H1 (cell line): ENCODE results near the gene ZNF213. TPM values are rescaled to one million over a fixed set of nuclear protein-coding genes. Genes with fewer than 3 reads are reported as not detected.

ENCODE experiments used
- CTCF ChIA-PET: fragments of 300-600 bp; sonication (Branson Sonifier 250); formaldehyde crosslinking; loops from one replicate; lab custom pipeline; 2021; ENCODE audit not compliant: partially characterized antibody; lab: Charles Lee
- POLR2A ChIA-PET: fragments of 300-600 bp; sonication (Branson Sonifier 250); formaldehyde crosslinking; loops from one replicate; lab custom pipeline; 2021; ENCODE audit warnings: inconsistent platforms; ENCODE audit not compliant: partially characterized antibody; lab: Charles Lee
- DNase-seq, 2 experiments: peaks; one replicate each; pipeline versions ENCODE4 v3.0.0 to v3.0.0-alpha.2; 2010 to 2022; ENCODE audit warnings: low spot score in 2 of 2, low read depth in 1 of 2, mixed read lengths in 1 of 2
- FAIRE-seq: peaks from 2 replicates; lab custom pipeline; 2011; peaks lifted over from hg19 to GRCh38; lab: Jason Lieb, UNC
- H2AFZ ChIP-seq: 2 replicates; pipeline ENCODE4 v1.8.1; 2012; ENCODE audit warnings: low read length, inconsistent platforms
- H2AK5ac ChIP-seq: 2 replicates; pipeline ENCODE4 v1.6.1; 2013; ENCODE audit warnings: low read depth, low read length
- H2BK120ac ChIP-seq: replicated peaks from 2 replicates; pipeline ENCODE3; 2013; ENCODE audit warnings: low read depth, low read length, inconsistent platforms
- H2BK12ac ChIP-seq: 2 replicates; pipeline ENCODE4 v1.6.1; 2013; ENCODE audit warnings: low read depth, low read length
- H2BK15ac ChIP-seq: 2 replicates; pipeline ENCODE4 v1.6.1; 2013; ENCODE audit warnings: low read length
- H2BK20ac ChIP-seq: 2 replicates; pipeline ENCODE4 v1.6.1; 2013; ENCODE audit warnings: low read length
- H2BK5ac ChIP-seq: 2 replicates; pipeline ENCODE4 v1.6.1; 2013; ENCODE audit warnings: low read depth, low read length
- H3K14ac ChIP-seq: 2 replicates; pipeline ENCODE4 v1.6.1; 2013; ENCODE audit warnings: inconsistent platforms; ENCODE audit not compliant: insufficient read length
- H3K18ac ChIP-seq: 2 replicates; pipeline ENCODE4 v1.6.1; 2013; ENCODE audit warnings: low read length; ENCODE audit errors: extremely low read depth
- H3K23ac ChIP-seq: 2 replicates; pipeline ENCODE4 v1.6.1; 2013; ENCODE audit warnings: inconsistent platforms; ENCODE audit not compliant: insufficient read length
- H3K23me2 ChIP-seq: 2 replicates; pipeline ENCODE4 v1.6.1; 2013; ENCODE audit warnings: low read depth, low read length
- H3K27ac ChIP-seq: 2 replicates; pipeline ENCODE4 v1.6.1; 2011; ENCODE audit warnings: low read depth, low read length, inconsistent platforms
- H3K27me3 ChIP-seq, 4 experiments: replicated peaks in 1 of 4; 1 replicate in 1 of 4; 2 replicates in 3 of 4; pipeline versions ENCODE4 v1.6.1 to v1.8.1; 2011 to 2013; ENCODE audit warnings: low read length in 3 of 4, mild to moderate bottlenecking in 3 of 4, inconsistent platforms in 2 of 4, mixed read lengths in 2 of 4, moderate library complexity in 1 of 4; ENCODE audit not compliant: control insufficient read depth in 3 of 4, insufficient read depth in 3 of 4; ENCODE audit errors: extremely low read depth in 1 of 4
- H3K36me3 ChIP-seq, 4 experiments: 2 replicates each; pipeline versions ENCODE4 v1.6.1 to v1.8.1; 2011 to 2013; ENCODE audit warnings: mild to moderate bottlenecking in 4 of 4, low read length in 3 of 4, moderate library complexity in 2 of 4, control low read depth in 1 of 4, inconsistent platforms in 1 of 4; ENCODE audit not compliant: insufficient read depth in 4 of 4, control insufficient read depth in 2 of 4
- H3K4ac ChIP-seq: replicated peaks from 2 replicates; pipeline ENCODE3; 2013; ENCODE audit warnings: low read length, low read depth, mixed read lengths, inconsistent platforms; ENCODE audit not compliant: insufficient read length
- H3K4me1 ChIP-seq, 4 experiments: replicated peaks in 1 of 4; 1 replicate in 1 of 4; 2 replicates in 3 of 4; pipeline versions ENCODE4 v1.6.1 to v1.8.1; 2011 to 2013; ENCODE audit warnings: low read length in 3 of 4, inconsistent platforms in 2 of 4, mixed read lengths in 1 of 4; ENCODE audit not compliant: insufficient read depth in 4 of 4, control insufficient read depth in 3 of 4
- H3K4me2 ChIP-seq, 2 experiments: 2 replicates each; pipeline versions ENCODE4 v1.6.1 to v1.8.1; 2011 to 2013; ENCODE audit warnings: low read depth in 2 of 2, low read length in 2 of 2, control low read depth in 1 of 2, inconsistent platforms in 1 of 2, mild to moderate bottlenecking in 1 of 2; ENCODE audit not compliant: insufficient read depth in 1 of 2
- H3K4me3 ChIP-seq, 4 experiments: fragments of 200-600, 300-600 bp in 1 of 4; sonication (generic), shearing (Covaris generic), sonication (Bioruptor Twin) in 1 of 4; 2 replicates each; pipeline versions ENCODE4 v1.5.1 to v1.8.1; 2011 to 2016; ENCODE audit warnings: low read length in 4 of 4, low read depth in 3 of 4, control low read depth in 2 of 4, inconsistent platforms in 2 of 4, mild to moderate bottlenecking in 2 of 4, mixed read lengths in 1 of 4, moderate library complexity in 1 of 4; ENCODE audit not compliant: insufficient read depth in 2 of 4; ENCODE audit errors: extremely low read depth in 1 of 4
- H3K56ac ChIP-seq: replicated peaks from 2 replicates; pipeline ENCODE3; 2013; ENCODE audit warnings: low read depth, mild to moderate bottlenecking, mixed read lengths, low read length, inconsistent platforms; ENCODE audit not compliant: insufficient read length
- H3K79me1 ChIP-seq: 2 replicates; pipeline ENCODE4 v1.6.1; 2013; ENCODE audit warnings: low read depth, low read length, control low read depth
- H3K79me2 ChIP-seq, 2 experiments: 2 replicates each; pipeline versions ENCODE4 v1.6.1 to v1.8.1; 2012 to 2013; ENCODE audit warnings: low read length in 2 of 2, mild to moderate bottlenecking in 2 of 2, inconsistent platforms in 1 of 2; ENCODE audit not compliant: insufficient read depth in 2 of 2, control insufficient read depth in 1 of 2
- H3K9ac ChIP-seq, 4 experiments: replicated peaks in 1 of 4; 1 replicate in 1 of 4; 2 replicates in 3 of 4; pipeline versions ENCODE4 v1.6.1 to v1.8.1; 2011 to 2013; ENCODE audit warnings: low read depth in 3 of 4, low read length in 3 of 4, control low read depth in 2 of 4, mild to moderate bottlenecking in 2 of 4, moderate library complexity in 2 of 4, inconsistent platforms in 1 of 4; ENCODE audit errors: extremely low read depth in 1 of 4
- H3K9me3 ChIP-seq, 2 experiments: 2 replicates each; pipeline versions ENCODE4 v1.6.1 to v1.8.1; 2012 to 2013; ENCODE audit warnings: mild to moderate bottlenecking in 2 of 2, moderate library complexity in 2 of 2, control low read depth in 1 of 2, inconsistent platforms in 1 of 2, low read depth in 1 of 2, low read length in 1 of 2, mixed read lengths in 1 of 2; ENCODE audit not compliant: insufficient read depth in 2 of 2
- H4K20me1 ChIP-seq, 2 experiments: replicated peaks in 1 of 2; 2 replicates each; pipeline versions ENCODE3 to v1.8.1; 2011 to 2013; ENCODE audit warnings: inconsistent platforms in 2 of 2, low read length in 2 of 2, mild to moderate bottlenecking in 1 of 2; ENCODE audit not compliant: insufficient read depth in 2 of 2, control insufficient read depth in 1 of 2
- H4K5ac ChIP-seq: 2 replicates; pipeline ENCODE4 v1.6.1; 2013; ENCODE audit warnings: low read length, low read depth, mixed read lengths, inconsistent platforms; ENCODE audit not compliant: insufficient read length
- H4K8ac ChIP-seq: 2 replicates; pipeline ENCODE4 v1.8.0; 2013; ENCODE audit warnings: mild to moderate bottlenecking, moderate library complexity, low read length, inconsistent platforms; ENCODE audit not compliant: insufficient read depth; ENCODE audit errors: extremely low read depth
- H4K91ac ChIP-seq: replicated peaks from 2 replicates; pipeline ENCODE3; 2013; ENCODE audit warnings: low read length, mixed read lengths, inconsistent platforms; ENCODE audit not compliant: insufficient read length
- BRCA1 ChIP-seq: IDR thresholded peaks from 2 replicates; pipeline ENCODE4 v1.6.1; 2012; ENCODE audit warnings: low read depth, low read length, improper control_type of control experiment
- CTBP2 ChIP-seq: IDR thresholded peaks from 2 replicates; pipeline ENCODE4 v1.7.0; 2011; ENCODE audit warnings: borderline replicate concordance, mild to moderate bottlenecking, moderate library complexity, mixed read lengths, low read length; ENCODE audit not compliant: insufficient read depth, insufficient read length
- EP300 ChIP-seq, 2 experiments: IDR thresholded peaks; 1 replicate in 1 of 2; 2 replicates in 1 of 2; pipeline ENCODE4 v1.6.1; 2011 to 2012; ENCODE audit warnings: low read depth in 2 of 2, low read length in 2 of 2, mild to moderate bottlenecking in 2 of 2, borderline replicate concordance in 1 of 2, inconsistent platforms in 1 of 2, moderate library complexity in 1 of 2
- KDM1A ChIP-seq: fragments of 200-600, 300-600 bp; sonication (generic); IDR thresholded peaks from 2 replicates; pipeline ENCODE4 v1.7.1; 2016; ENCODE audit warnings: mild to moderate bottlenecking, low read length, borderline replicate concordance
- KDM5A ChIP-seq: fragments of 200-600 bp; IDR thresholded peaks from 2 replicates; pipeline ENCODE4 v1.7.1; 2012; ENCODE audit warnings: mild to moderate bottlenecking, low read length, inconsistent platforms, mixed read lengths
- SUZ12 ChIP-seq: fragments of 200-600 bp; sonication (generic); IDR thresholded peaks from 2 replicates; pipeline ENCODE4 v1.6.1; 2012; ENCODE audit warnings: mild to moderate bottlenecking, inconsistent platforms, low read length, moderate library complexity, mixed read lengths
- TEAD4 ChIP-seq: IDR thresholded peaks from 2 replicates; pipeline ENCODE4 v1.6.1; 2012; ENCODE audit warnings: low read depth, low read length, inconsistent platforms, mixed read lengths
- WGBS, 2 experiments: shearing (Covaris generic) in 1 of 2; methylation state at CpG; one replicate each; pipeline versions ENCODE4 v1.1.6 to v1.1.7; 2013 to 2015; ENCODE audit warnings: low lambda C conversion rate in 2 of 2, mixed read lengths in 2 of 2, inconsistent platforms in 1 of 2, low coverage in 1 of 2, missing lambda C conversion rate in 1 of 2; ENCODE audit not compliant: insufficient replicate concordance in 2 of 2, insufficient coverage in 1 of 2, insufficient read length in 1 of 2; ENCODE audit errors: extremely low coverage in 1 of 2, missing lambda C conversion rate in 1 of 2; 5-methylcytosine and 5-hydroxymethylcytosine counted together
- polyA plus RNA-seq, 7 experiments: library from polyadenylated mRNA; depleted of rRNA in 3 of 7; stranded (reverse) in 5 of 7; unstranded in 2 of 7; fragments of >200 nt in 5 of 7; fragments of 200-250 nt in 2 of 7; gene quantifications; 1 replicate in 5 of 7; 2 replicates in 1 of 7; 4 replicates in 1 of 7; pipeline versions ENCODE4 v1.2.1 to v1.2.3, GENCODE V29; 2011 to 2013; ENCODE audit warnings: missing spikeins in 2 of 7, mixed read lengths in 2 of 7
- total RNA-seq: library from RNA; stranded (reverse); fragmentation: NEBNext Ultra II Directional; extraction: Animal tissue kit (Norgen Biotek cat#: 25700); gene quantifications from 2 replicates; pipeline ENCODE4 v1.2.1, GENCODE V29; 2021

The ZNF213 gene
- total and polyA plus RNA-seq, 2 of the 8 experiments (the other 6 are each of a cell fraction or from before 2014, with no cell fraction given) = 1.6 to 6.9 TPM

DNA sequence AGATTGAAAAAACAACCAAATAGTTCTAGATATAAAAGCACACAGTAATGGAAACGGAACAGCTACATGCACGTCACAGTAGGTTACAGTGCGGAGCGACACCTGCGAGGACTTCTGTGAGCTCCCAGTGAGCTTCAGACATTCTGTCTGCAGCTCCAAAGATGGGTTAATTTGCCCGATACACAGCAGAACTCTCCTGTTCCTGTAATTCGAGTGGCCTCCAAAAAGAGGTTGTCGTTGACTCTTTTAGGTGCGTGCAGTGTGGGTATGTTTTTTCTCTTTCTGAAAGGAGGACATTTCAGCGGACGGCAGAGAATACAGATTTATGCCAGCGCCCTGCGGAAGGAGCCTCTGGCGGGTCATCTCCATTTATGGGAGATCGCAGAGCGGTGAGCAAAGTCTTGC lies 56.1 kb downstream of the ZNF213 start:
- ChIA-PET CTCF (interaction anchor here (1.1 to 2.5 kb wide), 4 partner anchors 18 to 74 kb away, joined by 4 to 7 read pairs (median 5); no protein-coding TSS in a partner anchor), POLR2A (interaction anchor here (1.1 to 1.9 kb wide), 6 partner anchors 11 to 114 kb away, joined by 3 to 7 read pairs (median 4); partner anchors contain the start of genes TIGD7, ZNF200 and ZNF75A)
- TF ChIP-seq EP300 (IDR thresholded peaks at IDR 0.05; ENCODE audit: borderline replicate concordance in 1 of 2, low read depth in 2 of 2, low read length in 2 of 2) (no peak), KDM5A (no peak), BRCA1 (no peak), TEAD4 (no peak), SUZ12 (no peak; the same call in 1 of the 2 replicates), CTBP2 (no peak), KDM1A (no peak)
- Histone ChIP-seq H3K9ac (peak overlapping the region in 1 of 4 experiments; percentile 65; a peak in 2 of 7 replicates), H3K4ac (no peak overlapping the region), H2BK120ac (no peak overlapping the region), H3K56ac (no peak overlapping the region), H3K36me3 (no peaks in the 10 kb centered on the region), H3K4me1 (peaks cover 0 to 5% (median 0%) of the 10 kb centered on the region in 4 experiments; a peak in 2 of 7 replicates), H3K23ac (no peak overlapping the region), H3K14ac (no peak overlapping the region), H2BK15ac (no peak overlapping the region), H3K27ac (no peak overlapping the region), H3K4me2 (peak overlapping the region; percentile 97 to 98), H3K18ac (no peak overlapping the region), H3K9me3 (no peaks in the 10 kb centered on the region; a peak in 1 of 4 replicates), H2BK5ac (no peak overlapping the region), H4K20me1 (no peaks in the 10 kb centered on the region), H4K8ac (no peak overlapping the region), H3K27me3 (peaks cover 5 to 17% (median 14%) of the 10 kb centered on the region in 4 experiments), H2AFZ (no peak overlapping the region), H3K79me2 (no peaks in the 10 kb centered on the region), H3K79me1 (no peaks in the 10 kb centered on the region), H2AK5ac (no peak overlapping the region), H2BK12ac (0 out of 2 replicates have a peak overlapping the region, but pooled peaks have one; percentile 2), H3K23me2 (peaks cover 17% of the 10 kb centered on the region), H4K91ac (no peak overlapping the region), H4K5ac (no peak overlapping the region), H2BK20ac (no peak overlapping the region), H3K4me3 (peak overlapping the region; percentile 47 to 99 (median 78))
- 4% methylated on average over 16 of the region's 16 CpGs; no CpG with 5 or more reads in 1 of the 2 experiments for WGBS, 2 experiments
- no peak for FAIRE-seq
- no peak for DNase-seq
